HG02588 (cell line): Measurements from ENCODE around the gene TMEM154.
A peak's percentile ranks its signal among the peaks of the same experiment; 100 is the strongest.

Source experiments
- ATAC-seq: cut with Tn5 transposase; IDR thresholded peaks from one replicate; pipeline ENCODE4 v1.9.1; 2021; ENCODE audit warnings: mild to moderate bottlenecking, moderate library complexity; ENCODE audit not compliant: unreplicated experiment

Gene TMEM154

DNA sequence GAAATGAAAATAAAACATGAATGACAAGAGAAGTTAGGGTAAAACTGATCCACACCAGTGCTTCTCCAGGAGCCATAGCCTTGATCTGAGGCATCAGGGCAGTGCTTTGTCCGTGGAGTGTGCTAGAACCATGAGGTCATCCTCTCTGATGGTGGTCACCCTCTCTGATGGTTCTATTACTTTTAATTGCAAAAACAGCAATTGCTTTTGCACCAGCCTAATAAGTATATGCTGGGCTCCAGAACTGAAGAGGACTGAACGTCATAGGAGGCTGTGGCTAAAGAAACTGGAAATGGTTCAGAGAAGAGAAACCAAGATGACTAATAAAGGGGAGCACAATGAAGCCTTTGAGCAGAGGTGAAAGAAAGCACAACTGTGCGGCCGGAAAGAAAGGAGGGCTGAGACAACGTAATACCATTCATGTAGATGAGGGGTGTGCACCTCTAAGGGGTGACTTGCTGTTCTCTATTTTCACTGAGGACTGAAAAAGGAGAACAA is 17.0 kb upstream of the TMEM154 start:
- ATAC-seq = peak; percentile 98

DNA sequence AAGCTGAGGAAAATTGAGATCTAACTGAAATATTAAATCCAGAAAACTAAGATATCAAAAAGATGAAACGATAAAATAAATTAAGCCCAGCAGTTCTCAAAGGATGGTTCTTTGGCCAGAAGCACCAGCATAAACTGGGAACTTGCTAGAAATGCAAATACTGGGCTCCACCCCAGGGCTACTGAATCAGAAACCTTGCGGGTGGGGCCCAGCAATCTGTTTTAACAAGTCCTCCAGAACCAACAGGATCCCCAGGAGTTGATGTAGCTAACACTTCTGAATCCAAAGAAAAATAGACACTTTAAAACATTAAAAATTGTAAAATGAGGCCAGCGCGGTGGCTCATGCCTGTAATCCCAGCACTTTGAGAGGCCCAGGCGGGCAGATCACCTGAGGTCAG is 14.1 kb upstream of the TMEM154 start:
- no peak for ATAC-seq

DNA sequence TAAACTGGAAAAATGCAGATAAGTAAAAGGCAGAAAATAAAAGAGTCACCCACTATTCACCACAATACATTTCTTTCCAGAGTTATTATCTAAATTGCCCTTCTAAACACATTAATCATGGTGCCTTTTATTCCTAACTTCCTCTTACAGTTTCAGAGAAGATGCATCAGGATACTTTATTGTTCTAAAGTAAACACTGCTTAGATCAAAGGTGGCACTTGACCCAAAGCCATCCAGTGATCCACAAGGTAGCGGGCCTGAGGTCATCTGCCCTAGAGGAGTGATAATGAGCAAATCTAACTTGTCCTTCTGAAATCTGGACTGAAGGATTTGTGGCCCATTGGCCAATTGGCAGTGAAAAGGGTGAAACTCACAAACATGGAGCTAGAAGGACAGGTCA is 12.0 kb upstream of the TMEM154 start:
- ATAC-seq = no peak

DNA sequence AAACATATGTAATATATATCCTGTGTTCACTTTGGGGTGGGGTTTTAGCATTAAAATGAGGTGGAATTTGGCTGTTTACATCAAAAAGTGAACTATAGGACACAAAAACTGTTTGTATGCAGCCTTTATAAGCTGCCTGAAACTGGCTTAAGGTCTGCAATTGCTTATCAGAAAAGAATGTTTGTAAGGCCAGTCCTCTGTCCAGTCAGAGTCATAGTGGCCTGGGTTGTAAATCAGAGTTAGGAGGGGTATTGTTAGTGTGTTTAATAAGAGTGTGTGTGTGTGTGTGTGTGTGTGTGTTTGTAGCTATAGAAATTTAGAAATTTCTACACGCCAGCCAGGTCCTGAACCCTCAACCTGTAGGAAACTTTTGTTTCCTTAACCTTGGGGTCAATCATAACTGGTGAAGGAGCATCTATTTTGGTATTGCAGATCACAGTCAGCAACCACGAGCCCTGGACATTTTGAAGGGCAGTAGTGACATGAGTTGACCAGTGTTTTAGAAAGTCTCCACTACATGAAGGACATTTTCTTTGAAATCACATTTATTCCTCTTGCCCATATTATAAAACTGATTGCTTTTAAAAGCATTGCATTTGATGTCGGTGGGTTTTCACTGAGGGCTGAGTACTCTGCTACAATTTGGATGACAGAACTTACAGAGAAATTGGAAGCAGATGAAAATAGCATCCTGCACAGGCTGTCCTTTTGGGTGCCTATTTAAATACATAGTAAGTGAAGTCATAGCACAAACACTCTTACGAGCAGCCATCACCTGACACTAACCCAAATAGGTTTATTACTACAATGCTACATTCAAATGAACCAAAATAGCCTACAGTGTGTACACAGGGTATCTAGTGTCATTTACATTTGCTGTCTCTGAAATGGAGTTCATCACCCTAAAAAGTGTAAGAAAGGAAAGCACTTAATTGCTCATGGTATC is 11.2 kb upstream of the TMEM154 start:
- ATAC-seq = no peak

DNA sequence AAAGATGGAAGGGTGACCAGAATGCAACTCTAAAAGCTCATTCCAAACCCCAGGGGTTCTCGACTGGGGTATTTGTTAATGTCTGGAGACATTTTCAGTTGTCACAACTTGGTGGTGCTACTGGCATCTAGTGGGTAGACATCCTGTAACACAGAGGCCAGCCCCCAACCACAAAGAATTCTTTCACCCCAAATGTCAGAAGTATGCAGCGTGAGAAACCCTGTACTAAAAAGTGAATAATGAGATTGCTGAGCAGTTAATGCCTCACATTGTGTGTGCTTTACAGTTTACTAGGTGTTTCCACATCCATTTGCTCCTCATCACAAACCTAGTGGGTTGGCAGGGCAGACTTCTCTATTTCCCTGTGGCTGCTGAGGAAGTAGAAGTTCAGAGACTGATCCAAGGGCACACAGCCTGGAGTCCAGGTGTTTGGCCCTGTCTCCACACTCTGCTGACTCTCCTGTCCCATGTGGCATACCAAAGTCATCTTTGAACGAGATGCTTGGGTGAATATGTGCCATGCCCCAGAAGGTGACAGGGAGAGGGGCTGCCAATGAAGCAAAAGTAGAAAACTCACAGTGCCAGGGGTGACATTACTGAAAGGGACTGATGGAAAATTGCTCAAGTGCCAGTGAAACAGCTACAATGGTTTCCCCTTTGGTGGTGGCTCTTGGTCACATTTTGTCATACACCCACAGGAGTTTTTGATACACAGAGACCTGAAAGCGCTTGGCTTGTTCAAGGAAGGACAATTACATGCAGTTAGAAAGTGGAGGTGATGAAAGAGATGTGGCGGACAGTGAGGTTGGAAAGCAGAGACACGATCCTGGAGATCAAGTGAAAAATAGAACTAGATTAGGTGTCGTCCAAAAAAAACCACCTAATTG is 10.1 kb upstream of the TMEM154 start:
- no peak for ATAC-seq

DNA sequence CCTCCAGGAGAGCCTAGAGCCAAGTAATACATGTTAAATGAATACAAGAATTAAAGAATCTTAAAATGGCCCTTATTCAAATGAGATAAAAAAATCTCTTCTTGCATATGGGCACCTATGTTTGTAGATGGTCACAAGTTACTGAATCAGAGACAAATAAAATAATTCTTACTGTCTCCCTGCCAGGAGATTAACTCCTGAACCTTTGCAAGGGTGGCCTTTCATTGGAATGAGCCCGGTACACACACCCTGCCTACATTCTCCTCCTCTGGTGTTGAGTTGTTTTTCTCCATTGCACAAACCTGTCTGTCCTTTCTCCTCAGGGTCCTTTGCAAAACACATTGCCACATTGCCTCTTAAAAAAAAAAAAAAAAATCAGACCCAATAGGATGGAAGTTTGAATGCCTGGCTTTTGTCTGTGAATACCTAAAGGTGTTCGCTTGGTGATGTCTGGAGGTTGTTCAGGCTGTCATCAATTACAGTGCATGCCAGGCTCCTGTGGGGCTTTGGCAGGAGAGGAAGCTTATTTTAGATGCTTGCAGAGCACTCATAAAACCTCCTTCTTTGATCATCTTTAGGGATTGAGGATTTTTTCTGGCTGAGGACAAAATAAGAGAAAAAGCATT is 8.3 kb upstream of the TMEM154 start:
- no peak for ATAC-seq

DNA sequence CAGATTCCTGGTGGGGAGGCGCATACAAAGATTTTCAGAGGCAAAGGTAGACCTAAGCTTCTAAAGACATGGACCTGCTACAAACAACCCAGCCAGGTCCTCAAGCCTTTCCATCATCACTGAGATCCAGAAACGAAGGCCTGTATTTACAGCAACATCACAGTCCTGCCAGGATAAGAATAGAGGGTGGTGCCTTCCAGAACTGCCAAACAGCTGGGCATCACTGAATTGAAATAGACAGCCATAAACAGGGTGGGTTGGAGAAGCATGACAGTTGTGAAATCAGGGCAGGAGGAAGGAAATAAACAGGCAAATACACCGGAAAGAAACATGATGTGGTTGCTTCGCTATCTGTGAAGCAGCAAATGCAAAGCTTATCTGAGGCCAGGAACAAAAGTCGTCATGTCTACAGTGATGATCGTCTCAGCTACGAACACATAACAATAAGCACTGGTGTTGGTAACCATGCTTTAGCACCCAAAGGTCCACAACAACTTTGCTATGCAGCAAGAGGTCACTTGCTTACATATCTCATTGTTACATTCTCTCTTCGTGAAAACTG is 6.7 kb upstream of the TMEM154 start:
- ATAC-seq = no peak

DNA sequence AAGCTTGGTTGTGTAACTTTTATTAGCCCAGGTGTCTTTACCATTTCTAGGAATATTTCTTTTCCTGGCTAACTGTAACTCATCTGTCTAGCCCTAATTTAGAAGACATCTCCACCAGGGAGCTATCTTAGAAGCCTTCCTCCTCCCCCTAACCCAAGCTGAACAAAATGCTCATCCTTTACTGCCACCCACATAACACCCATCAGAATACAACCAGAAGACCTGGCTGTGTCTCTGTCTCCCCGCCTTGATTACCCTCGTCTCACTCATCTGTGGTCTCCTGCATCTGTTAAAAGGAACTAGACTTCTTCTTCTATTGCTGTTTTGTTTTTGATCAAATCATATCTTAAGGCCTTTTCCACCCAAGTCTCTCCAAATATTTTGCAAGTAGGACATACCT is 4.8 kb upstream of the TMEM154 start:
- no peak for ATAC-seq

DNA sequence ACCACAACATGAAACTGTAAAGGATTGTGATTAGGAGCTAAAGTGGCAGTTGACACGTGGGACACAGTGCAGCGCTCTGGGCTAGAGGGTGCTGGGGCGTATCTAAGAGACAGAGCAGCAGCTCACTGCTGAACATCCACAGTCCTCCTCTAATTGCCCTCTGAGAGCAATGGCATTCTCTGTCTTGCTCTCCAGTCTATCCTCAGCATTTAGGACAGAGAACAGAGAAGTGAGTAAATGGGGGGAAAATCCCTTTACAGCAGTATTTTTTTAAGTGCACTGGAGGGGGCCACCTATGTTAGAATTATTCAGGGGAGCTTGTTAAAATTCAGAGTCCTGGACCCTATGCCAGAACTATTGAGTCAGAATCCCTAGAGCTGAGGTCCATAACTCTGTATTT is 4.2 kb upstream of the TMEM154 start:
- ATAC-seq = peak; percentile 58

DNA sequence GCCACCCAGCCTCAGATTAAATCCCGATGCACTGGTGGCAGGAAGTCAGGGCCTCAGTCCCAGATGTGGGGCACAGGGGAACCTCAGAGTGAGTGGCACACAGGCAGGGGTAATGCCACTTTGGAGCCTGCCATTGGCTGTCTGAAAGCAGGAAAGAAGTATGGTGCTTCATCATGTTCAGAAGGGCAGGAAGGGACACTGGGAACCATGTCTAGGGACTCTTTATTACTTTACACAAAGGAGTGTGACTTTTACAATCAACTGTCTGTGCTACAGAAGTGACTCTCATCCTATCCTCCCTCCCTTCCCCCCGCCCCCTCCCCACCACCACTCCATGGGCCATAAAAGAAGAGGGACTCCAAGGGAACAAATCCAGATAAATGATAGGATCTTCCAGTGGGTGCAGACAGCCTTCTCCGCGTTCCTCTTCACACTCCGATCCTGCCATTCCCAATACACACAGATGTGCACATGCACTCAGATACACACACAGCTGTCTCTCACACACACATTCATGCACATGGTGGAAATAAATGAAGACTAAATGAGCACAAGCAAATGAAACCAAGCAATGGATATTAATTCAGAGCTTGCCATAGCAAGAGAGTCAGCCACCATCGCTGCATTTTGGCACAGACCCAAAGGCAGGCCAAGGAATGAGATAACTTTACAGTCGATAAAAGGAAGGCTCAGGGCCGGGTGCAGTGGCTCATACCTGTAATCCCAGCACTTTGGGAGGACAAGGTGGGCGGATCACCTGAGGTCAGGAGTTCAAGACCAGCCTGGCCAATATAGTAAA is 2.5 kb upstream of the TMEM154 start:
- no peak for ATAC-seq

DNA sequence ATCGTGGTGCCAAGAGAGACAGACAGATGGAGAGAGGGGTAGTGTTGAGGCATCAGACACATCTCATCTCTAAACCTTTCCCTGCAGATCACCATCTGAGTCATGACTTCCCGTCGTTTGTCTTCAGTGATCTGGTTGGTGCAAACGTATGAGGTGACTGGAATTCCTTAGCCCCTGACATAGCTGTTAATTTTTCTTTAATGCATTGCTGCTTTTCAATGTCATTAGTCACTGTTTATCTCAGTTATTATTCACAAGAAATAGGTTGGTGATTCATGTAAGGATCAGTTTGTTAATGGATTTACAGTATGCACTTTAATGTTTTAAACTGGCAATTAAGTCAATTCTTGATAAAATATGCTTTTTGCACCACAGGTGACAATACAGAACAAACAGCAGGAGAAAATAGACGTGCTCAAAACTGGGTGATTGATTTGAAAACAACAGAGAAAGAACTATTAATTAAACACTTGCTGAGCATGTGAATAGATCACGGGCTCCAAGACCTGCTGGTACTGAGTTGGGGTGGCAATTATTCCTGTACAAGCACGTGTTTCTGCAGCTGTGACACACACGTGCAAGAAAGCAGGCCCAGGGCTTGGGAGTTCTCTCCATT is 1.3 kb upstream of the TMEM154 start:
- no peak for ATAC-seq

DNA sequence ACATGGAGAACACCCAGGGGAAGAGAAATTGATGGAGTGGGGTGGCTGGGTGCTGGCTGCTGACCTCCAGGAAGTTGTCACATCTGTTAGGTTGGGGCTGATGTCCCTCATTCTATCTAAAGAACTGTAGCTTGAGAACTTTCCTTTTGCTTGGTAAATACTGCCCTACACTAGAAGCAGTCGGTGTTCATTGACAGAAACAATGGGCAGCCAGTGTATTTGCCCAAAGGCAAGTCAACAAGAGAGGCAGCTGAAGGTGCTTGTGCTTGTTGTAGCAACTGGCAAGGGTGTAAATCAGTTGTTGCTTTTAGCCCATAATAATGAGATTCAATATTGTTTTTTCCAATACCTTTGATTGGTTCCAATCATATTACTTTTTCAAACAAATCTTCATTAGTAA is 956 bp downstream of the TMEM154 start:
- no peak for ATAC-seq

DNA sequence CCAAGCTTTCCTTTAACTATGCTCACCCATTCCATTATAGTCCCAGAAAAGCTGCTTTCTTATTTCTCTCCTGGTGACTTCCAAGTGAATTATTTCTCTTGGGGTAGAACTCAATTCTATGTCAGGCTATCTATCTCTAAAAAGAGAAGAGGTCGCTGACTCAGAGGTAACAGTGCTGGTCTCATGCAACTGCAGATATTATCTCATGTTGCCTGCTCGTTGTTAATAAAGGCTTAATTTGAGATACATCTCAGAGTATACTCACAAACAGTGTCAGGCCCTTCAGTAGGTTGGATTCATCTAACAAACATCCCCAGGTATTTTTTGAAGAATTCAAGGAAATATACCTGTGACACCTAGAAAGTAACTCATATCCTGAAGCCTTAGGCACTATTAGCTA is 2.7 kb downstream of the TMEM154 start:
- no peak for ATAC-seq

DNA sequence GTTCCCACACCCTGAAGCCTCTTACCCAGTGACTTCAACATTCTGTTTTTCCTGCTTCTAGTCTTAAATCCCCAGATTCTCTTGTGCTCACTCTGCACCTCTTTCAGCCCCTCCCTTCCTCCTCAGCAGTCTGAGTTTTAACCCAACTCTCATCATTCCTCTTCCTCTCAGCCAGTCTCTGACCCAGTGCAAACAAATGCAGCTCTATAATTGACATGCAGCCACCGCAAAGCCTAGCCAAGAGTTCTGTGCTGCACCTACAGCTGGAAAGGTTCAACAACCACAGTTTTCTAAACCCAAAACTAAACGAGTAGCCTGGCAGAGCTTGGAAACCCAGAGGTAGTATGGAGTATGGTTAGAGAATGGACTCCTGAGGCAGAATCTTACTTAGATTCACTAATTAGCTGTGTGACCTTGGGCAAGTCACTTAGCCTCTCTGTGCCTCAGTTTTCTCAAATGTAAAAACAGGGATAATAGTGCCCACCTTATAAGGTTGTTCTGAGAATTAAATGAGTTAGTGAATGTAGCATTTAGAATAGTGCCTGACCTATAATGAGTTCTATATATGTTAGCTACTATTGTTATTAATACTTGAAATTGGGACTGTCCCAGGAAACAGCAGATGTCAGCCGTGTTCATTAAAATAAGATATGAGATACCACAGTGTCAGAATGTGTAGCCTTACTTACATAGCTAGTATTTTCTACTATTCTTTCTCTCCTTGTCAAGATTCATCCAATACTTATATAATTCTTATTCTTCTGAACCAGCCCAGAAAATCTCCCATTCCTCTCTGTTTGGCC is 3.5 kb downstream of the TMEM154 start:
- peak; percentile 42 for ATAC-seq

DNA sequence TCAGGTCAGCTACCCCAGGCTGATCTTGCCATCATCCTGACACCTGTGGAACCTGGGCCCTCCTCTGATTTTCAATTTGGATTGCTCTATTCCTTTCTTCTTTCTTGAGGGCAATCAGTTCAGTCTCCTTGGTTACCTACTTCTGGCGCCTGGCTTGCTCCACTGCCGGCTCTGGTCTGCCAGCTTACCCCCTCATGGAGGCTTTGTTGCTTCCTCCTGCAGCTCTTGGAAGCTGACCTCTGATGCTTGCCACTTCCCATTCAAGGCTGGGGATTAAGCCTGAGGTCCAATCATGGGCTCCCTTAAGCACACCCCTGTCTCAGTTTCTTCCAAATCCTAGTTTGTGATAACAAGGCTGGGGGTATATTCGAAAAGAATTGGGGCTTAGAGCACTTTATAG is 5.4 kb downstream of the TMEM154 start:
- ATAC-seq = no peak

DNA sequence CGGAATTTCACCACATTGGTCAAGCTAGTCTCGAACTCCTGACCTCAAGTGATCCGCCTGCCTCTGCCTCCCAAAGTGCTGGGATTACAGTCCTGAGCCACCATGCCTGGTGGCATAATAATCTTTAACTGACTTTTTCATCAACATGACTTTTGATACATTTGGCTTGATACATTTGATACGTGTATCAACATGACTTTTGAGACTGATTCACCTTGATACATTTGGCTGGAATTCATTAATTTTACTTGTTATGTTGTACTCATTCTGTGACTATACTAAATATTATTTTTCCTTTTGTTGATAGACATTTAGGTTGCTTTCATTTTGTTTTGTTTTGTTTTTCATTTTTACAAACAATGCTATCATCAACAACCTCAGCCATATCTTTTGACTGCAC is 6.3 kb downstream of the TMEM154 start:
- no peak for ATAC-seq

DNA sequence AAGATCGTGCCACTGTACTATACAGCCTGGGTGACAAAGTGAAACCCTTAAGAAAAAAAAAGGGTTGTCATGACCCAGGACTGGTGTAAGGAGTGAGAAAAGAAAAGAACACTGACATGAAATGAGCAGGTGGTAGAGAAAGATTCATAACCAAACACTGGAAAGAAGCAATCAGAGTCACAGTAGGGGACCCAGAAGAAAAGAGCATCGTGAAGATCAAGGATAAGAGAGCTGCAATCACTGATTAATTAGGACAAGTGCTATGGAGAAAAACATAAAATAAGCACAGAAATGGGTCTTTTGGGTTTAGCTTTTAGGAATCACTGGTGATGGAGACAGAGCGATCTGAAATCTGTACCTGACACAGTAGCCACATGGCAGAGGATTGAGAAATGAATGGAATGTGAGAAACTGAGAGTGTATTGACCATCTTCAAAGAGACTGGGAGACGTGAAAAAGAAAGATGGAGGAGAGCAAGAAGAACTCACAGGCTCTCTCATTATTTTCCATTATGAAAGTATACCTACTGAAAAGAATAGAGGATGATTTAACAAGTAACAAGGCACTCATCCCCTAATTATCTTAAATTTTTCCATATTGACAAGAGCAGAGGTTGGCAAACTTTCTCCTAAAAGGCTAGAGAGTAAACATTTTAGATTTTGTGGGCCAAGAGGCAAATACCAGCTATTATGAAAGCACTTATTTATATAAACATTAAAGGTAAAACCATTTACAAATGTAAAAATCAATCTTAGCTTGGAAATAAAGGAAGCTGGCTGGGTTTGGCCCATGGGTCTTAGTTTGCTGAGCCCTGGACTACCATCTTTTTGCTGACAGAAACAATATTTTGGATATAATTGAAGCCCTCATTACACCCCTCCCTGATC is 7.3 kb downstream of the TMEM154 start:
- ATAC-seq = no peak
